RKO (cell line): ENCODE data around the gene FAM78A.

Experiments
- DNase-seq: peaks from one replicate; pipeline ENCODE4 v3.0.0-alpha.2; 2016; ENCODE audit warnings: low spot score

FAM78A gene

GRCh38 chr9:131276094-131276888 is at the start of gene FAM78A:
Gene FAM78A, minus strand, starts transcription at chr9:131276510. Its CDS starts 331 bp downstream, at chr9:131276179.
- no peak for DNase-seq

- no peak for DNase-seq
Measured at GRCh38 chr9:131324736-131325679, 48.7 kb upstream of the FAM78A start.

- no peak for DNase-seq
Measured at GRCh38 chr9:131323629-131324028, 47.3 kb upstream of the FAM78A start.

- DNase-seq: no peak
Measured at GRCh38 chr9:131320031-131320685, 43.8 kb upstream of the FAM78A start.

- DNase-seq: no peak
Measured at GRCh38 chr9:131319486-131319885, 43.2 kb upstream of the FAM78A start.

GRCh38 chr9:131318231-131319085 is 42.1 kb upstream of the FAM78A start:
- DNase-seq: no peak

GRCh38 chr9:131312822-131313770 is 36.8 kb upstream of the FAM78A start:
- DNase-seq: no peak

- DNase-seq: no peak
Measured at GRCh38 chr9:131312246-131312645, 35.9 kb upstream of the FAM78A start.

GRCh38 chr9:131310833-131311554 is 34.7 kb upstream of the FAM78A start:
- no peak for DNase-seq

- DNase-seq: no peak
Measured at GRCh38 chr9:131309530-131310276, 33.4 kb upstream of the FAM78A start.

GRCh38 chr9:131308906-131309529 is 32.7 kb upstream of the FAM78A start:
- DNase-seq: no peak

GRCh38 chr9:131308452-131308851 is 32.1 kb upstream of the FAM78A start:
- no peak for DNase-seq

GRCh38 chr9:131307974-131308373 is 31.7 kb upstream of the FAM78A start:
- DNase-seq: no peak

- DNase-seq: no peak
Measured at GRCh38 chr9:131306397-131307004, 30.2 kb upstream of the FAM78A start.

GRCh38 chr9:131304676-131305355 is 28.5 kb upstream of the FAM78A start:
- DNase-seq: no peak

- DNase-seq: no peak
Measured at GRCh38 chr9:131303381-131304321, 27.3 kb upstream of the FAM78A start.
